ENCODE data around the gene LGR6.

The LGR6 gene

GRCh38 chr1:202241376-202242079 lies 47.9 kb downstream of the LGR6 start:
- Histone ChIP-seq H3K4me1 (ENCODE audit: control insufficient read depth, insufficient read depth, low read length) (peaks cover 6% of the 10 kb centered on the region), H3K27ac (ENCODE audit: insufficient read depth, low read depth, low read length, poor library complexity, severe bottlenecking) (no peak overlapping the region), H3K36me3 (ENCODE audit: control insufficient read depth, insufficient read depth, low read length) (no peaks in the 10 kb centered on the region), H3K4me3 (ENCODE audit: insufficient read depth, low read depth, low read length) (no peak overlapping the region), H3K27me3 (ENCODE audit: control insufficient read depth, insufficient read depth, low read length, poor library complexity, severe bottlenecking) (no peaks in the 10 kb centered on the region), H3K9me3 (ENCODE audit: control insufficient read depth, low read length) (no peaks in the 10 kb centered on the region)
- WGBS, 2 experiments, result 96% methylated on average over 6 of the region's 6 CpGs

- Histone ChIP-seq H3K27ac (ENCODE audit: insufficient read depth, low read depth, low read length, poor library complexity, severe bottlenecking) (no peak overlapping the region), H3K4me3 (ENCODE audit: insufficient read depth, low read depth, low read length) (no peak overlapping the region), H3K9me3 (ENCODE audit: control insufficient read depth, low read length) (no peaks in the 10 kb centered on the region), H3K4me1 (ENCODE audit: control insufficient read depth, insufficient read depth, low read length) (peaks cover 6% of the 10 kb centered on the region), H3K36me3 (ENCODE audit: control insufficient read depth, insufficient read depth, low read length) (no peaks in the 10 kb centered on the region), H3K27me3 (ENCODE audit: control insufficient read depth, insufficient read depth, low read length, poor library complexity, severe bottlenecking) (no peaks in the 10 kb centered on the region)
- WGBS, 2 experiments, result 93 to 99% methylated on average over 1 to 2 of the region's 2 CpGs
Measured at GRCh38 chr1:202242080-202242419, 48.5 kb downstream of the LGR6 start.

GRCh38 chr1:202243006-202243405 lies 49.4 kb downstream of the LGR6 start:
- no peak overlapping the region for H3K4me3 ChIP-seq (ENCODE audit: insufficient read depth, low read depth, low read length)
- peaks cover 2% of the 10 kb centered on the region for H3K4me1 ChIP-seq (ENCODE audit: control insufficient read depth, insufficient read depth, low read length)
- no peak overlapping the region for H3K27ac ChIP-seq (ENCODE audit: insufficient read depth, low read depth, low read length, poor library complexity, severe bottlenecking)
- no peaks in the 10 kb centered on the region for H3K27me3 ChIP-seq (ENCODE audit: control insufficient read depth, insufficient read depth, low read length, poor library complexity, severe bottlenecking)
- H3K36me3 ChIP-seq (ENCODE audit: control insufficient read depth, insufficient read depth, low read length), result no peaks in the 10 kb centered on the region
- 87 to 92% methylated on average over 3 of the region's 3 CpGs for WGBS, 2 experiments
- no peaks in the 10 kb centered on the region for H3K9me3 ChIP-seq (ENCODE audit: control insufficient read depth, low read length)

- WGBS, 2 experiments, result 95 to 96% methylated on average over 9 of the region's 9 CpGs
- no peaks in the 10 kb centered on the region for H3K9me3 ChIP-seq (ENCODE audit: control insufficient read depth, low read length)
- no peak overlapping the region for H3K27ac ChIP-seq (ENCODE audit: insufficient read depth, low read depth, low read length, poor library complexity, severe bottlenecking)
- no peaks in the 10 kb centered on the region for H3K36me3 ChIP-seq (ENCODE audit: control insufficient read depth, insufficient read depth, low read length)
- peaks cover 4% of the 10 kb centered on the region for H3K4me1 ChIP-seq (ENCODE audit: control insufficient read depth, insufficient read depth, low read length)
- H3K4me3 ChIP-seq (ENCODE audit: insufficient read depth, low read depth, low read length), result no peak overlapping the region
- no peaks in the 10 kb centered on the region for H3K27me3 ChIP-seq (ENCODE audit: control insufficient read depth, insufficient read depth, low read length, poor library complexity, severe bottlenecking)
Measured at GRCh38 chr1:202244841-202245261, 51.3 kb downstream of the LGR6 start.

GRCh38 chr1:202245391-202245790 lies 51.8 kb downstream of the LGR6 start:
- Histone ChIP-seq H3K27ac (ENCODE audit: insufficient read depth, low read depth, low read length, poor library complexity, severe bottlenecking) (no peak overlapping the region), H3K4me3 (ENCODE audit: insufficient read depth, low read depth, low read length) (no peak overlapping the region), H3K9me3 (ENCODE audit: control insufficient read depth, low read length) (no peaks in the 10 kb centered on the region), H3K36me3 (ENCODE audit: control insufficient read depth, insufficient read depth, low read length) (no peaks in the 10 kb centered on the region), H3K27me3 (ENCODE audit: control insufficient read depth, insufficient read depth, low read length, poor library complexity, severe bottlenecking) (no peaks in the 10 kb centered on the region), H3K4me1 (ENCODE audit: control insufficient read depth, insufficient read depth, low read length) (peaks cover 4% of the 10 kb centered on the region)
- WGBS, 2 experiments, result 92 to 93% methylated on average over 8 of the region's 8 CpGs

- Histone ChIP-seq H3K27me3 (ENCODE audit: control insufficient read depth, insufficient read depth, low read length, poor library complexity, severe bottlenecking) (no peaks in the 10 kb centered on the region), H3K36me3 (ENCODE audit: control insufficient read depth, insufficient read depth, low read length) (no peaks in the 10 kb centered on the region)
- 92 to 95% methylated on average over 6 of the region's 6 CpGs for WGBS, 2 experiments
Measured at GRCh38 chr1:202247104-202247503, 53.5 kb downstream of the LGR6 start.

GRCh38 chr1:202247837-202248795 lies 54.5 kb downstream of the LGR6 start:
- WGBS, 2 experiments, result 73 to 75% methylated on average over 19 to 20 of the region's 20 CpGs
- no peaks in the 10 kb centered on the region for H3K27me3 ChIP-seq (ENCODE audit: control insufficient read depth, insufficient read depth, low read length, poor library complexity, severe bottlenecking)
- no peaks in the 10 kb centered on the region for H3K9me3 ChIP-seq (ENCODE audit: control insufficient read depth, low read length)
- no peak overlapping the region for H3K27ac ChIP-seq (ENCODE audit: insufficient read depth, low read depth, low read length, poor library complexity, severe bottlenecking)
- no peak overlapping the region for H3K4me3 ChIP-seq (ENCODE audit: insufficient read depth, low read depth, low read length)
- peaks cover 11% of the 10 kb centered on the region for H3K4me1 ChIP-seq (ENCODE audit: control insufficient read depth, insufficient read depth, low read length)
- no peaks in the 10 kb centered on the region for H3K36me3 ChIP-seq (ENCODE audit: control insufficient read depth, insufficient read depth, low read length)

More at GRCh38 chr1:202247104-202247503, 53.5 kb downstream of the LGR6 start:
- Histone ChIP-seq H3K27ac (ENCODE audit: insufficient read depth, low read depth, low read length, poor library complexity, severe bottlenecking) (no peak overlapping the region), H3K4me3 (ENCODE audit: insufficient read depth, low read depth, low read length) (no peak overlapping the region), H3K4me1 (ENCODE audit: control insufficient read depth, insufficient read depth, low read length) (peaks cover 11% of the 10 kb centered on the region), H3K9me3 (ENCODE audit: control insufficient read depth, low read length) (no peaks in the 10 kb centered on the region)

- WGBS, 2 experiments, result 91 to 92% methylated on average over 6 of the region's 6 CpGs
- no peak overlapping the region for H3K4me3 ChIP-seq (ENCODE audit: insufficient read depth, low read depth, low read length)
- peaks cover 11% of the 10 kb centered on the region for H3K4me1 ChIP-seq (ENCODE audit: control insufficient read depth, insufficient read depth, low read length)
- no peaks in the 10 kb centered on the region for H3K36me3 ChIP-seq (ENCODE audit: control insufficient read depth, insufficient read depth, low read length)
- no peaks in the 10 kb centered on the region for H3K9me3 ChIP-seq (ENCODE audit: control insufficient read depth, low read length)
- H3K27ac ChIP-seq (ENCODE audit: insufficient read depth, low read depth, low read length, poor library complexity, severe bottlenecking), result no peak overlapping the region
- no peaks in the 10 kb centered on the region for H3K27me3 ChIP-seq (ENCODE audit: control insufficient read depth, insufficient read depth, low read length, poor library complexity, severe bottlenecking)
Measured at GRCh38 chr1:202248861-202249260, 55.3 kb downstream of the LGR6 start.

- Histone ChIP-seq H3K36me3 (ENCODE audit: control insufficient read depth, insufficient read depth, low read length) (no peaks in the 10 kb centered on the region), H3K27me3 (ENCODE audit: control insufficient read depth, insufficient read depth, low read length, poor library complexity, severe bottlenecking) (no peaks in the 10 kb centered on the region), H3K4me1 (ENCODE audit: control insufficient read depth, insufficient read depth, low read length) (peaks cover 11% of the 10 kb centered on the region), H3K27ac (ENCODE audit: insufficient read depth, low read depth, low read length, poor library complexity, severe bottlenecking) (no peak overlapping the region), H3K4me3 (ENCODE audit: insufficient read depth, low read depth, low read length) (no peak overlapping the region), H3K9me3 (ENCODE audit: control insufficient read depth, low read length) (no peaks in the 10 kb centered on the region)
- WGBS, 2 experiments, result 94 to 95% methylated on average over 6 of the region's 6 CpGs
Measured at GRCh38 chr1:202249436-202249835, 55.8 kb downstream of the LGR6 start.

- Histone ChIP-seq H3K9me3 (ENCODE audit: control insufficient read depth, low read length) (no peaks in the 10 kb centered on the region), H3K27me3 (ENCODE audit: control insufficient read depth, insufficient read depth, low read length, poor library complexity, severe bottlenecking) (no peaks in the 10 kb centered on the region), H3K36me3 (ENCODE audit: control insufficient read depth, insufficient read depth, low read length) (no peaks in the 10 kb centered on the region), H3K4me1 (ENCODE audit: control insufficient read depth, insufficient read depth, low read length) (peaks cover 11% of the 10 kb centered on the region), H3K4me3 (ENCODE audit: insufficient read depth, low read depth, low read length) (no peak overlapping the region), H3K27ac (ENCODE audit: insufficient read depth, low read depth, low read length, poor library complexity, severe bottlenecking) (no peak overlapping the region)
- WGBS, 2 experiments, result 90 to 93% methylated on average over 2 of the region's 2 CpGs
Measured at GRCh38 chr1:202249846-202250245, 56.2 kb downstream of the LGR6 start.
